Measurements from ENCODE around the gene MELTF. TPM values are rescaled to one million over a fixed set of nuclear protein-coding genes. Genes with fewer than 3 reads are reported as not detected.
A peak's percentile ranks its signal among the peaks of the same experiment; 100 is the strongest.

The MELTF gene
- total RNA-seq, 1 donor from 2014 or later = 2.9 TPM

DNA sequence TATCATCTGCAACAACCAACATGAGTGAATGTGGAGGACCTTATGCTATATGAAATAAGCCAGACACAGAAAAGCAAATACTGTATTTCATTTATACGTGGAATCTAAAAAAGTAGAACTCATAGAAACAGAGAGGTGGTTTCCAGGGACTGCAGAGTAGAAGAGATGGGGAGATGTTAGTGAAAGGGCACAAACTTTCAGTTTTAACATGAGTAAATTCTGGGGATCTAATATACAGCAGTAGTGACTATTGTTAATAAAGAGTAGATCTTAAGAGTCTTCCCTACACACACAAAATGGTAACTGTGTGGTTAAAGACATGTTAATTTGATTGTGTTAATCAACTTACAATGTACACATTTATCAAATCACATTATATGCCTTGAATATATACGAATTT lies 20.9 kb upstream of the MELTF start:
- Mint-ChIP-seq H3K27me3 (ENCODE audit: unreplicated experiment) (no peaks in the 10 kb centered on the region), H3K4me3 (ENCODE audit: unreplicated experiment) (no peak overlapping the region), H3K9me3 (ENCODE audit: unreplicated experiment) (no peaks in the 10 kb centered on the region), H3K27ac (ENCODE audit: unreplicated experiment) (no peak overlapping the region), H3K4me1 (ENCODE audit: unreplicated experiment) (no peaks in the 10 kb centered on the region), H3K36me3 (ENCODE audit: low read depth, unreplicated experiment) (peaks cover 9% of the 10 kb centered on the region)
- TF ChIP-seq, protein P1, sequence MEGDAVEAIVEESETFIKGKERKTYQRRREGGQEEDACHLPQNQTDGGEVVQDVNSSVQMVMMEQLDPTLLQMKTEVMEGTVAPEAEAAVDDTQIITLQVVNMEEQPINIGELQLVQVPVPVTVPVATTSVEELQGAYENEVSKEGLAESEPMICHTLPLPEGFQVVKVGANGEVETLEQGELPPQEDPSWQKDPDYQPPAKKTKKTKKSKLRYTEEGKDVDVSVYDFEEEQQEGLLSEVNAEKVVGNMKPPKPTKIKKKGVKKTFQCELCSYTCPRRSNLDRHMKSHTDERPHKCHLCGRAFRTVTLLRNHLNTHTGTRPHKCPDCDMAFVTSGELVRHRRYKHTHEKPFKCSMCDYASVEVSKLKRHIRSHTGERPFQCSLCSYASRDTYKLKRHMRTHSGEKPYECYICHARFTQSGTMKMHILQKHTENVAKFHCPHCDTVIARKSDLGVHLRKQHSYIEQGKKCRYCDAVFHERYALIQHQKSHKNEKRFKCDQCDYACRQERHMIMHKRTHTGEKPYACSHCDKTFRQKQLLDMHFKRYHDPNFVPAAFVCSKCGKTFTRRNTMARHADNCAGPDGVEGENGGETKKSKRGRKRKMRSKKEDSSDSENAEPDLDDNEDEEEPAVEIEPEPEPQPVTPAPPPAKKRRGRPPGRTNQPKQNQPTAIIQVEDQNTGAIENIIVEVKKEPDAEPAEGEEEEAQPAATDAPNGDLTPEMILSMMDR (IDR thresholded peaks at IDR 0.05; ENCODE audit: unreplicated experiment) = no peak
- DNase-seq (ENCODE audit: low spot score) = no peak

DNA sequence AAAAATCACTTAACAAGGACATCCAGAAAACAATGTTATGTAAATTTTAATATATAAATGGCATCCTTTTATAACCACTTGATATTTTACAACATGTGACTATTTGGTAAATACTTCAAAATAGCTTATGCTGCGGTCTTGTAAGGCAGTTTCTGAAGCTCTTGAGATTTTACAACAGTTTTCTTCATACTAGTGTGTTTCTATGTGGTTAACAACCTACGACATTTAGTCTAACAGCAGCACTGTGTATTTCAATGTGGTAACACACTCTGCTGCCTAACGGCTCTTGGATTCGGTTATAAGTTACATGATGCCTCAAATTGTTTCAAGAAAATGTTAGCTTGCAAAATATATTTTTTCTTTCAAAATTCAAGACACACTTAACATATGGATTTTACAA lies 12.9 kb upstream of the MELTF start:
- no peak overlapping the region for H3K4me3 Mint-ChIP-seq (ENCODE audit: unreplicated experiment)
- H3K27ac Mint-ChIP-seq (ENCODE audit: unreplicated experiment) = no peak overlapping the region
- TF ChIP-seq, protein P1 (IDR thresholded peaks at IDR 0.05; ENCODE audit: unreplicated experiment) = no peak
- H3K27me3 Mint-ChIP-seq (ENCODE audit: unreplicated experiment) = peaks cover 3% of the 10 kb centered on the region
- DNase-seq (ENCODE audit: low spot score) = no peak
- no peaks in the 10 kb centered on the region for H3K4me1 Mint-ChIP-seq (ENCODE audit: unreplicated experiment)
- no peaks in the 10 kb centered on the region for H3K9me3 Mint-ChIP-seq (ENCODE audit: unreplicated experiment)
- H3K36me3 Mint-ChIP-seq (ENCODE audit: low read depth, unreplicated experiment) = peaks cover 16% of the 10 kb centered on the region

DNA sequence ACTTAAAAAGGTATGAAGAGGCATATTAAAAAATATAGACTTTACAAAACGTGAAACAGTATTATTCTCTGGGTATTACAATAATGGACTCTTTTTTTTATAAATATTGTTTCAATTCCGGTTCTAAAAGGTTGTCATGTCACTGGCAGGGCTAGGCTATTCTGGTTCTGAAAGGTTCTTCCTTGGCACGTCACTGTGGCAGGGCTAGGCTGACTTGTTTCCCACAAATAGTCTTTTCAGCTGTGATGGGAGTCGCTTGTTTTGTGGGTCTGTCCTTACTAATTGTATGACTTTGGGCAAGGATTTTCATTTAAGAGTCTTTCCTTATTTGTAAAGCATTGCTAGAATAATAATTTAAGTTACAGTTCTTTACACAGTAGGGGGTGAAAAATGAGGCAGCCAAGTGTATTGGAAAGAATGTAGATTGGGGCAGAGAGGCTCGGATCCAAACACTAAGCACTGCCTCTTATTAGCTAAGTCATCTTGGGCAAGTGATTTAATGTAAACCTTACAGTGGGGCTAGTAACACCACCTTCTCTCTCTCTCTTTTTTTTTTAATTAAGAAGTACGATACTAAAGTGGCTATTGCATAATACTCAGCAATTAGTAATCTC lies 12.4 kb upstream of the MELTF start:
- no peak overlapping the region for H3K27ac Mint-ChIP-seq (ENCODE audit: unreplicated experiment)
- TF ChIP-seq, protein P1 (IDR thresholded peaks at IDR 0.05; ENCODE audit: unreplicated experiment) = no peak
- DNase-seq (ENCODE audit: low spot score) = no peak

DNA sequence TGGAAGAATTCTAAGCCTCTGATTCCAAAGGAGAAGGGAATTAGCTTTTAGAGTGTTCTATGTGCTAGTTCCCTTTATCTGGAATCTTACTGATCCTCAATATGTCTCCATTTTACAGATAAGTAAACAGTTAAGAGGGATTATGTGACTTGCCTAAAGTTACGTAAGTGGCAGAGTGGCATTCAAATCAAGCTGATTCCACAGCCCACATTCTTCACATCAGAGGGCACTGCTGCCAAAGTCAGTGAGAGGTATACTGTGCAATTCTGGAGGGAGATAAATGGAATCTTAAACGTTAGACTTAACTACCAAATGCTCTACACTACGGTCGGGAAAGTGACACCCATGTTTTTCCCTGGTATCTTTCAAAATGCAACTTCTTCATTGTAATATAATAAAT lies 11.0 kb upstream of the MELTF start:
- Mint-ChIP-seq H3K36me3 (ENCODE audit: low read depth, unreplicated experiment) (peaks cover 9% of the 10 kb centered on the region), H3K27me3 (ENCODE audit: unreplicated experiment) (peaks cover 3% of the 10 kb centered on the region), H3K4me3 (ENCODE audit: unreplicated experiment) (no peak overlapping the region), H3K4me1 (ENCODE audit: unreplicated experiment) (no peaks in the 10 kb centered on the region), H3K27ac (ENCODE audit: unreplicated experiment) (no peak overlapping the region), H3K9me3 (ENCODE audit: unreplicated experiment) (no peaks in the 10 kb centered on the region)
- TF ChIP-seq, protein P1 (IDR thresholded peaks at IDR 0.05; ENCODE audit: unreplicated experiment) = no peak
- DNase-seq (ENCODE audit: low spot score) = no peak

More for the DNA sequence above, 12.4 kb upstream of the MELTF start:
- Mint-ChIP-seq H3K4me1 (ENCODE audit: unreplicated experiment) (no peaks in the 10 kb centered on the region), H3K9me3 (ENCODE audit: unreplicated experiment) (no peaks in the 10 kb centered on the region), H3K27me3 (ENCODE audit: unreplicated experiment) (peaks cover 3% of the 10 kb centered on the region), H3K4me3 (ENCODE audit: unreplicated experiment) (no peak overlapping the region), H3K36me3 (ENCODE audit: low read depth, unreplicated experiment) (peaks cover 16% of the 10 kb centered on the region)

DNA sequence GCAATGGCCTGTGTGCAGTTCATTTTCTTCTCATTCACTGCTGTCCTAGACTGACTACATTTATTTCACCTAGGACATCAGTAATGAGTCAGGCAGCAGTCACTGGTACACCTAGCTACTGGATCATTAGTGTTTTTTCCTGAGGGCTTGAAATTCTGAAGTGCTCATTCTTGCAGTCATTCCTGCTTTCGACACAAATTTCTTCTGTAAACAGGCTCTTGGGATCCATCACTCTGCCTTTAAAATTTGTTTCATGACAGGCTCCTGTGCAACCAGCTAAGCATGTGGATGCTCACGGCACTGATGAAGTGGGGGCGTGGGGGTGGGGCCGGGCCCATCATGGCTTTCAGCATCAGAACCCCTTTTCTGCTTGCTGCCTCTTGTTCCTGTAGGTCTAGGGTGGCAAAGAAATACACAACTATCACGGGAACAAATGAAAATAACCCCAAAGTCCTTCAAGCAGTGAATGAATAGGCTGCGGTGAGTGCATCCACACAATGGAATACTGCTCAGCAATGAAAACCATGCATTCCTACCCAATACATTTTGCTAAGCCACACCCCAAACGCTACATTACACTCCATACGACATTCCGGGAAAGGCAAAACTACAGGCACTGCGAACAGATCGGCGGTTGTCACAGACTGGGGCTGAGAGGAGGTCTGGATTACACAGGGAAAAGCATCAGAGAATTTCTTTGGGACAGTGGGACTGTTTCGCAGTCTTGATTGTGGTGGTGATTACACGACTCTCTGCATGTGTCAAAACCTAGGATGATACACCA lies 9.3 kb upstream of the MELTF start:
- no peak for DNase-seq (ENCODE audit: low spot score)
- H3K4me1 Mint-ChIP-seq (ENCODE audit: unreplicated experiment) = no peaks in the 10 kb centered on the region
- TF ChIP-seq, protein P1 (IDR thresholded peaks at IDR 0.05; ENCODE audit: unreplicated experiment) = no peak
- H3K4me3 Mint-ChIP-seq (ENCODE audit: unreplicated experiment) = peak overlapping the region; percentile 16
- no peaks in the 10 kb centered on the region for H3K9me3 Mint-ChIP-seq (ENCODE audit: unreplicated experiment)
- peaks cover 2% of the 10 kb centered on the region for H3K36me3 Mint-ChIP-seq (ENCODE audit: low read depth, unreplicated experiment)
- H3K27me3 Mint-ChIP-seq (ENCODE audit: unreplicated experiment) = peaks cover 5% of the 10 kb centered on the region
- no peak overlapping the region for H3K27ac Mint-ChIP-seq (ENCODE audit: unreplicated experiment)
